ENCODE measurements around the gene PRDM16.

The PRDM16 gene

GRCh38 chr1:3391711-3392110, 322.7 kb downstream of the PRDM16 start:
- DNase-seq: no peak

GRCh38 chr1:3393024-3393986, 324.3 kb downstream of the PRDM16 start:
- DNase-seq: no peak

GRCh38 chr1:3393987-3394920, 325.3 kb downstream of the PRDM16 start:
- no peak for DNase-seq

GRCh38 chr1:3396411-3396810, 327.4 kb downstream of the PRDM16 start:
- DNase-seq: no peak

DNA sequence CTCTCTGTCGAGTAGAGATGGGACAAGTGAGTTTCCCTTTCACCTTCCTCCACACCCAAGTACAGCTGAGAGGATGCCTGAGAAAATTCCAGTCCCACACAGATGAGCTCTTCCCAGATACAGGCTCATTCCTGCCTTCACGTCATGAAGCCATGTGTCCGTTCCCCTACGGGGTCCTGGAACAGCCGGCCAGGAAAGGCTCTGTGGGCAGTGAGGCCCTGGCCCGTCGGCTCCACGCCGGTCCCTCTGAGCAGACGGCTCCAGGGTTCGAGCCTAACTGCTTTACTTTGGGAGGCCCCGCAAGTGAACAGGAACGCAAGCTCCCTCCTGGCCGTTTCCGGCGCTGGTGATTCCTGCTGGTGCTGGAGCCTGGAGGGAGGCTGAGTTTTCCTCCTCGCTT, 328.3 kb downstream of the PRDM16 start:
- no peak for DNase-seq

GRCh38 chr1:3398396-3399140, 329.6 kb downstream of the PRDM16 start:
- no peak for DNase-seq

DNA sequence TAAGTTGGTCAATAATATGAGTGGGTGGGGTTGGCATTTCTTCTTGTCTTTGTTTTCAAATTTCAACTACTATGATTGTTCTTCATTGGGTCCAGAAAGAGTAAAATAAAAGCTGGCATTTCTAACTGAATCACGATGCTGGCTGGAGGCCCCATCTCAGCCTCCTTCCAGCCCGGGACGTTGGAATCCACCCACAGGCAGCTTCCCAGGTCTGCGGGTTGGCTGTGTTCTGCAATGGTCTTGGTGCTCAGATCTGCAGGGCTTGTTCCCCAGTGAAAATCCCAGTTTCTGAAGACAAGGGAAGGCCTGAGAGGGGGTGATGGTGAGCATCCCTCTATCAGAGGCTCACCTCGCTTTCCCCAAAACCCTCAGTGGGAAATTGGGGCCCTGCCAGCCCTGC, 330.7 kb downstream of the PRDM16 start:
- no peak for DNase-seq

DNA sequence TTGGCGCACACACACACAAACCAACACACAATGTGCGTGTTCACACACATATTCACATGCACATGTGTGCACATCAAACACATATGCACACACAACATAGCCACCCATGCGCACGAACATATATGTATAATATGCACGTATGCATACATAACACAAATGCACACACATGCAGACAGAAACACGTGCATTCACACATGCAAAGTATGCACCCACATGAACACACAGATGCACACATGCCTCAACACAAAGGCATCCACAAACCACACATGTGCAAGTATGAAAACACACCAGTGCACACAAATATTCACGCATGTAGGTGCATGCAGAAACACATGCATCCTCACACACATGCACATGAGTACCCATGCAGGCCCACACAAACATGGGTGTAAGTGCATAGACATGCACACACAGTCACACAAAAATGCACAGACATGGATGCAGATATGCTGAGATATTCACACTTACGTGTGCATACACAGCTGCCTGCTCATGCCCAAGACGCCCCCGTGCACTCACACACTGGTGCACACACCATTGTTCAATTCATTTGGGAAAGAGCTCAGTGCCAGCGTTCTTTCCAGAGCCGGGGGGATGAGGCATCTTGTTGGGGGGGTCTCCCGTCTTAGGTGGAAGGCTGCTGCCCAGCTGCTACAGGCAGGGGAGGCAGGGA, 332.7 kb downstream of the PRDM16 start:
- no peak for DNase-seq

DNA sequence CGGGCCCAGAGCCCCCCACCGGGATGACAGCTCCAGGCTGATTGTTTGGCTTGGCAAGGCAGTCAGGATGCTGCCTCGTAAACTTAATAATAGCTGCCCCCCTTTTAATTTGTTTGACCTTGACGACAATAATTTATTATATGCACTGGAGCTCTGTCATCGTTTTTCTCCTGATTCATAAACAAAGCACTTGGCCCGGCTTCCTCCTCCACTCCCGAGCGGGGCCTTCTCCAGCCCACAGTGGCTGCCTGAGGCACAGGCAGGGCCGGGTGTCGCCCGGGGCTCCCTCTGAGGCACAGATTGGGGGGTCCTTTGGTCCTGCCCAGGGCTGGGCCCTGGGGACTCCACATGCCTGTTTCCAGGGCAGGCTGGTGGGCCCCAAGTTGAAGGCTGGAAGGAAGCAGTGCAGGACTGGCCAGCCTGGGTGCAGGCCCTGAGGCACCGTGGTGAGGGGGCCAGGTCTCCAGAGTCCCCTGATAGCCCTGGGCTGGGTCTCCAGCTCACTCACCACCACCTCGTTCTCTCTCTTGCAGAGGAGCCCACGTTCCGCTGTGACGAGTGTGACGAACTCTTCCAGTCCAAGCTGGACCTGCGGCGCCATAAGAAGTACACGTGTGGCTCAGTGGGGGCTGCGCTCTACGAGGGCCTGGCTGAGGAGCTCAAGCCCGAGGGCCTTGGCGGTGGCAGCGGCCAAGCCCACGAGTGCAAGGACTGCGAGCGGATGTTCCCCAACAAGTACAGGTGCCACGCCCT, 333.4 kb downstream of the PRDM16 start:
- no peak for DNase-seq

GRCh38 chr1:3403011-3403345, 334.0 kb downstream of the PRDM16 start:
- no peak for DNase-seq

GRCh38 chr1:3403388-3404231, 334.6 kb downstream of the PRDM16 start:
- no peak for DNase-seq

DNA sequence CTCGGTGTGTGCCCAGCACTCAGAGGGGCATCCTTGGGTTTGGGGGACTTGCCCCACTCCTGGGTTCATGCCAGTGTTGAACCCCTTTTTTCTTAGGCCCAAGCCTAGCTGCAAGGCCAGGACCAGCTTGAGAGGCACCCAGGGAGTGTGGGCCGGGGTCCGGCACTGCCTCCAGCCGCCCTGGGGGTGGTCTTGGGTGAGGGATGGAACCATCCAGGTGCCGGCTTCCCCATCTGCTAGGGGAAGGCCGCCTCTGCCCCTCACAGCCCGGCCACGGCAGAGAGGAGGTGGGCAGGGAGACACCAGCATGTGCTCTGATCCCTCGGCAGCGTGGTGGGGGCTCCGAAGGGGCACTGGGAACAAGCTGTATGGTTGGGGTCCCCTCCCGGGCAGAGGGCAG, 335.3 kb downstream of the PRDM16 start:
- DNase-seq: no peak

DNA sequence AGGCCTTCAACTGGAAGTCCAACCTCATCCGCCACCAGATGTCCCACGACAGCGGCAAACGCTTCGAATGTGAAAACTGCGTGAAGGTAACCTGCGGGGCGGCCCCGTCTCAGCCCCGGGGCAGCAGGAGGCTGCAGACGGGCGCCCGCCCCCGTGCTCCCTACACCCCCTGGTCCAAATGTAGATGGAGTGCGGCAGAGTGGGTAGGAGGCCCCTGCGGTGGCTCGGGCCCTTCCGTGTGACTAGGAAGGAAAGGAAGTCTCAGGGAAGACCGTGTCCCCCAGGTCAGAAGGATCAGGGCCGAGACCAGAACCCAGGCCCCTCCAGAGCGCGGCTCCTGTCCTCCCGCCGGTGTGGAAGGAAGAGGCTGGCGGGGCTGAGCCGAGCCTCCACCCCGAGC, 335.8 kb downstream of the PRDM16 start:
- no peak for DNase-seq

DNA sequence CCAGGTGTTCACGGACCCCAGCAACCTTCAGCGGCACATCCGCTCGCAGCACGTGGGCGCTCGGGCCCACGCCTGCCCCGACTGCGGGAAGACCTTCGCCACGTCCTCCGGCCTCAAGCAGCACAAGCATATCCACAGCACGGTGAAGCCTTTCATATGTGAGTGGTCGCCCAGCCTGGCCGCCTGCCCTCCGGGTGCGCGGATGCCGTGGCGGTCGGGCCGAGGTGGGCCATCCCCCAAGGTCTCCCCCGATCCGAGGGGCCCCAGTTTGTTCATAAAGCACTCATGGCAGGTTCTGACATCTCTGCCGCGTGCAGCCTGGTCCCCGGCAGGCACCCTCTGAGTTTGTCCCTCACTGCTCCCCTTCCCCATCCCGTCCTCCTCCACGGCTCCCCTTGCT, 336.5 kb downstream of the PRDM16 start:
- no peak for DNase-seq

DNA sequence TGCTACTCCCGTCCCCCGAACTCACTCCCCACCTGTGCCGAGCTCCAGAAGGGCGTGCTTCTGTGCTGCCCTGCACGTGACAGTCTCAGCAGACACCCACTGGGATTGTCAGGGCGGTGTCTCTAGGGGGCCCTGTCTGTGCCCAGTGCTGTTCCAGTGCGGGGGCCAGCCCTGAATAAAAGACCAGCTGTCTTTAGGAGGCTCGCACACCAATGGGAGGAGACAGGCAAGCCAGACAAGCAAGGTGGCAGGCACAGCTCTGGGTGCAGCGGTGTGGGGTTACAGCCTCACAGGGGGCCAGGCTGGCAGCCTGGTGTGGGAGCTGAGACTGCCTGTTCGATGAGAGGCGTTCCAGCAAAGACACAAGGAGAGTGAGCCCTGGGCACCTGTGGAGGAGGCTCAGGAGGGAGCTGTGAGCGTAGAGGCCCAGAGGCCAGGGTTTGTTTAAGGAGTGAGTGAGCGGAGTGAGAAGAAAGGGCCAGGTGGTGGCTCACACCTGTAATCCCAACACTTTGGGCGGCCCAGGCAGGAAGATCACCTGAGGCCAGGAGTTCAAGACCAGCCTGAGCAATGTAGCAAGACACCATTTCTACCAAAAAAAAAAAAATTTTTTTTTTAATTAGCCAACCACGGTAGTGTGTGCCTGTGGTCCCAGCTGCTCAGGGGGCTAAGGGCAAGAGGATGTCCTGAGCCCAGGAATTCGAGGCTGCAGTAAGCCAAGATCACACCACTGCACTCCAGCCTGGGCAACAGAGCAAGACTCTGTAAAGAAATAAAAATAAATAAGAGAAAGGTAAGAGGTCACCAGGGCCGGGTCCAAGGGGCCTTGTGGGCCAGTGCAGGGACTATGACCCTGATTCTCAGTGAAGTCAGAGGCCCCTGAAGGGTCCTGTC, 337.2 kb downstream of the PRDM16 start:
- no peak for DNase-seq

GRCh38 chr1:3407021-3407420, 338.0 kb downstream of the PRDM16 start:
- DNase-seq: no peak

DNA sequence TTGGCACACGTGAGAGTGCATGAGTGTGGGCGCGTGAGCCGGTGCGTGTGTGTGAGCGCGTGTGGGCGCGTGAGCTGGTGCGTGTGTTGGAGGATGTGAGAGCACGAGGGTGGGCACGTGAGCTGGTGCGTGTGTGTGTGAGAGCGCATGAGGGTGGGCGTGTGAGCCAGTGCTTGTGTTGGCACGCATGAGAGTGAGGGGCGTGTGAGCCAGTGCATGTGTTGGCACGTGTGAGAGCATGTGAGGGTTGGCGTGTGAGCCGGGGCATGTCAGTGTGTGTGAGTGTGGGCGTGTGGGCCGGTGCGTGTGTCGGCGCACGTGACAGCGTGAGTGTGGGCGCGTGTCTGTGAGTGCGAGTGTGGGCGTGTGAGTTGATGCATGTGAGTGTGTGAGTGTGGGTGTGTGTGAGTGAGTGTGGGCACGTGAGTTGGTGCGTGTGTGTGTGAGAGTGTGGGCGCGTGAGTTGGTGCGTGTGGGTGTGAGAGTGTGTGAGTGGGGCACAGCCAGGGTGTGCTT, 339.8 kb downstream of the PRDM16 start:
- DNase-seq: no peak

DNA sequence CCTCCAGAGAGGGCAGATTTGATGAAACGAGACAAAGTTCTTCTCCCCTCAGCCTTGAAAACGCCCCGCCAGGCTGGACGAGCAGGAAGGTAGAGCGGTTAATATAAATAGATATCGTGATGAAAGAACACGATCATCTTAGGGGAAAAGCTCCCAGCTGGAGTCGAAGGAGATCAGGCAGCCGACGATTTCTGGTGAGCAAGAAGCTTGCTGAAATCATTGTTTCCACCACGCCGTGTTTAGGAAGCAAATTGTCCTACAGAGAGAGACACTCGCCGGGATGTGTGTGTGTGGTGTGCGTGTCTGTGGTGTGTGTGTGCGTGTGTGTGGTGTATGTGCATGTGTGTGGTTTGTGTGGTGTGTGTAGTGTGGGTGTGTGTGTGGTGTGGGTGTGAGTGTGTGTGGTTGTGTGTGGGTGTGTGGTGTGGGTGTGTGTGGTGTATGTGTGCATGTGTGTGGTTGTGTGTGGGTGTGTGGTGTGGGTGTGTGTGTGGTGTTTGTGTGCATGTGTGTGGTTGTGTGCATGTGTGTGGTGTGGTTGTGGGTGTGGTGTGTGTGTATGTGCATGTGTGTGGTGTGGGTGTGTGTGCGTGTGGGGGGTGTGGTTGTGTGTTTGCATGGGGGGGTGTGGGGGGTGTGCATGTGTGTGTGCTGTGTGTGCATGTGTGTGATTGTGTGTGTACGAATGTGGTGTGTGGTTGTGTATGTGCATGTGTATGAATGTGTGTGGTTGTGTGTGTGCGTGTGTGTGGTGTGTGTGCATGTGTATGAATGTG, 340.6 kb downstream of the PRDM16 start:
- no peak for DNase-seq

Data from stimulated activated CD4-positive, alpha-beta T cell treated with anti-CD3 and anti-CD28 coated beads, Interleukin-12 subunit alpha, Interleukin-12 subunit beta, amount 100 ng/mL, for 4 hours (primary cell).